Ascending aorta (tissue), 2 donors: ENCODE data around the gene GLTP. TPM values are rescaled to one million over a fixed set of nuclear protein-coding genes. Genes with fewer than 3 reads are reported as not detected.

Source experiments
- DNase-seq, 2 donors: peaks; one replicate each; pipeline ENCODE4 v3.0.0-alpha.2; 2019; ENCODE audit warnings: low spot score in 2 of 2
- H3K27ac ChIP-seq, 2 donors: fragments of 200-600 bp; sonication (generic); one replicate each; pipeline ENCODE4 v1.5.1; 2016 to 2017; ENCODE audit warnings: mild to moderate bottlenecking in 1 of 2
- H3K27me3 ChIP-seq: fragments of 200-600 bp; sonication (generic); one replicate; pipeline ENCODE4 v1.5.1; 2017
- H3K36me3 ChIP-seq, 2 donors: fragments of 200-600 bp; sonication (generic); one replicate each; pipeline ENCODE4 v1.5.1; 2016
- H3K4me1 ChIP-seq, 2 donors: fragments of 200-600 bp; sonication (generic); one replicate each; pipeline ENCODE4 v1.5.1; 2016 to 2017; ENCODE audit warnings: mild to moderate bottlenecking in 1 of 2
- H3K4me3 ChIP-seq, 2 donors: fragments of 200-600 bp; sonication (generic); one replicate each; pipeline ENCODE4 v1.5.1; 2016 to 2017; ENCODE audit warnings: mild to moderate bottlenecking in 1 of 2
- H3K9me3 ChIP-seq, 2 donors: fragments of 200-600 bp; sonication (generic); one replicate each; pipeline ENCODE4 v1.5.1; 2016
- intact Hi-C: fragments of 100-400 bp; cut with DNase I; formaldehyde crosslinking; loops from one replicate; pipeline ENCODE4 v1.15.1; 2023
- total RNA-seq: library from RNA; depleted of rRNA; stranded (reverse); fragments of >200 nt; gene quantifications from one replicate; pipeline ENCODE4 v1.1.0, GENCODE V29; 2016
- TF ChIP-seq, protein P1 (sequence below), 3 experiments: fragments of 200-600 bp in 2 of 3; fragments of 450-650 bp in 1 of 3; sonication (generic) in 2 of 3; IDR thresholded peaks; one replicate each; pipeline ENCODE4 v1.5.1; 2016 to 2019; ENCODE audit warnings: antibody characterized with exemption in 3 of 3, mild to moderate bottlenecking in 1 of 3, moderate library complexity in 1 of 3

Gene GLTP
- total RNA-seq, 1 donor from 2014 or later, result 105 TPM

DNA sequence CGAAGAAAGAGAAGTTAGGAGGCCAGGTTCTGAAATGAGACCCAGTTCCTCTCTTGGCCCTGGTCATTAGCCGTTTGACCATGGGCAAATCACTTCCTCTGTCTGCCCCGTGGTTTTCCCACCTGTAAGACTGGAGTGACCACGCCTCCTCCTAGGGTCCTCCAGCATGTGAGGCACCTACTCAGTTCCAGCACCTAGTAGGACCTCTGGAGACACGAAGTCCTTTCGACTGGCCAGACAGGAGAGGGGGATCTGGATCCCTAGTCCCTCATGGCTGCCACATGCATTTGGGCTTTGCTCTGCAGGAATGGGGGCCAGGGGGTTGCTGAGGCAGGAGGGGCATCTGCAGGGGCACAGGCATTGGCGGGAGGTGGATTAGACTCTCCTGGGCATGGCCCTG is 63.5 kb downstream of the GLTP start:
- H3K36me3 ChIP-seq, result no peaks in the 10 kb centered on the region
- no peaks in the 10 kb centered on the region for H3K4me1 ChIP-seq
- no peak overlapping the region for H3K4me3 ChIP-seq
- intact Hi-C loops, result no loop called here
- TF ChIP-seq, protein P1, sequence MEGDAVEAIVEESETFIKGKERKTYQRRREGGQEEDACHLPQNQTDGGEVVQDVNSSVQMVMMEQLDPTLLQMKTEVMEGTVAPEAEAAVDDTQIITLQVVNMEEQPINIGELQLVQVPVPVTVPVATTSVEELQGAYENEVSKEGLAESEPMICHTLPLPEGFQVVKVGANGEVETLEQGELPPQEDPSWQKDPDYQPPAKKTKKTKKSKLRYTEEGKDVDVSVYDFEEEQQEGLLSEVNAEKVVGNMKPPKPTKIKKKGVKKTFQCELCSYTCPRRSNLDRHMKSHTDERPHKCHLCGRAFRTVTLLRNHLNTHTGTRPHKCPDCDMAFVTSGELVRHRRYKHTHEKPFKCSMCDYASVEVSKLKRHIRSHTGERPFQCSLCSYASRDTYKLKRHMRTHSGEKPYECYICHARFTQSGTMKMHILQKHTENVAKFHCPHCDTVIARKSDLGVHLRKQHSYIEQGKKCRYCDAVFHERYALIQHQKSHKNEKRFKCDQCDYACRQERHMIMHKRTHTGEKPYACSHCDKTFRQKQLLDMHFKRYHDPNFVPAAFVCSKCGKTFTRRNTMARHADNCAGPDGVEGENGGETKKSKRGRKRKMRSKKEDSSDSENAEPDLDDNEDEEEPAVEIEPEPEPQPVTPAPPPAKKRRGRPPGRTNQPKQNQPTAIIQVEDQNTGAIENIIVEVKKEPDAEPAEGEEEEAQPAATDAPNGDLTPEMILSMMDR (IDR thresholded peaks at IDR 0.05), result no peak
- H3K27ac ChIP-seq, result no peak overlapping the region
- H3K9me3 ChIP-seq, result no peaks in the 10 kb centered on the region
- no peaks in the 10 kb centered on the region for H3K27me3 ChIP-seq
- no peak for DNase-seq

DNA sequence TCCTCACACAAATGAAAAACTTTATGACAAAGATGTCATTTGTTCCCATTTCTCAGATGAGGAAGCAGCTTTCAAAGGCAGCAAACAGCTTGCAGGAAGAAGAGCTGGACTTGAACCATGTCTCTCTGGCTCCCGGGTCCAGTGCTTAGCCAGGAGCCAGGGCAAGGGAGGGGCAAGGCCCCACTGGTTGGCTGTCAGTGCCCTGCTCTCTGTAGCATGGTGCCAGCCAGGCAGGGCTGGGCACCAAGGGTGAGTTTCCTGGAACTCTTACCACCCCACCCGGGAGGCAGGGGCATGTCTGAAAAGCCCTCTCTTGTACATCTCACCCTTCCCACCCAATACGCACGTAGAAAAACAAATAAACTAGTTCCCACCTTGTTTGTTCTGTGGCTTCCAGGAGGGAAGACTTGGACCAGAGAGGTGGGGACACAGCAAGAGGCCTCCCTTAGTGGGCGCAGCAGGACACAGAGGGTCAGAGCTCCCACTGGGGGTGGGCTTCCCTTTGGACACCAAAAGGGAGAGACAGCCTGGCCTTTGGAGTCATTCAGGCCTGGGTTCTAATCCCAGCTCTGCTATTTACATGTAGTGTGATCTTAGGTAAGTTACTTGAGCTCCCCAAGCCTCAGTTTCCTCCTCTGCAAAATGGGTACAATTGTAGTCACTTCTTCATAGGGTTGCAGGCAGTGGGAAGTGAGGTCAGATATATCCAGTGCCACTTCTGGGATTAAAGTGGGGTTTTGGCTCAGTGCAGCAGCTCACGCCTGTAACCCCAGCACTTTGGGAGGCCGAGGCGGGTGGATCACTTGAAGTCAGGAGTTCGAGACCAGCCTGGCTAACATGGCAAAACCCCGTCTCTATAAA is 64.4 kb downstream of the GLTP start:
- no peak for DNase-seq
- H3K27ac ChIP-seq, result no peak overlapping the region
- no peak overlapping the region for H3K4me3 ChIP-seq
- no peaks in the 10 kb centered on the region for H3K27me3 ChIP-seq
- no peaks in the 10 kb centered on the region for H3K9me3 ChIP-seq
- H3K36me3 ChIP-seq, result no peaks in the 10 kb centered on the region
- no peaks in the 10 kb centered on the region for H3K4me1 ChIP-seq
- intact Hi-C loops, result no loop called here
- TF ChIP-seq, protein P1 (IDR thresholded peaks at IDR 0.05), result no peak

DNA sequence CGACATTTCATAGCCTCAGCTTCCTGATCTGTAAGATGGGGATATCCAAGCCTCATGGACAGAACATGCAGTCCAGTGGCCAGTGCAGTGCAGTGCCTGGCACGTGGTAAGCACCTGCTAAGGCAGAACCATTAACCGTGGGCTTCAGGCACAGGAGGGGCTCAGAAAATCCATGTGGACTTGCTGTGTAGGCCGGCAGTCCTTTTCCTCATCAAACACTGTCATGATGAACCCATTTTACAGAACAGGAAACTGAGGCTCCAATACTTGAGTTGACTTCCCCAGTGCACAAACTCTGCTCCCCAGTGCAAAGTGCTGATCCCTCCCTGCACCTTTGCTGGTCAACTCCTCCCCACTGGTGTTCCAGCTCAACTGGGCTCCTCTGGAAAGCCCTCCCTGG is 65.1 kb downstream of the GLTP start:
- no peak overlapping the region for H3K4me3 ChIP-seq
- H3K27me3 ChIP-seq, result no peaks in the 10 kb centered on the region
- no peak overlapping the region for H3K27ac ChIP-seq
- H3K9me3 ChIP-seq, result no peaks in the 10 kb centered on the region
- H3K4me1 ChIP-seq, result no peaks in the 10 kb centered on the region
- H3K36me3 ChIP-seq, result no peaks in the 10 kb centered on the region
- TF ChIP-seq, protein P1 (IDR thresholded peaks at IDR 0.05), result no peak
- DNase-seq, result no peak
- intact Hi-C loops, result no loop called here

DNA sequence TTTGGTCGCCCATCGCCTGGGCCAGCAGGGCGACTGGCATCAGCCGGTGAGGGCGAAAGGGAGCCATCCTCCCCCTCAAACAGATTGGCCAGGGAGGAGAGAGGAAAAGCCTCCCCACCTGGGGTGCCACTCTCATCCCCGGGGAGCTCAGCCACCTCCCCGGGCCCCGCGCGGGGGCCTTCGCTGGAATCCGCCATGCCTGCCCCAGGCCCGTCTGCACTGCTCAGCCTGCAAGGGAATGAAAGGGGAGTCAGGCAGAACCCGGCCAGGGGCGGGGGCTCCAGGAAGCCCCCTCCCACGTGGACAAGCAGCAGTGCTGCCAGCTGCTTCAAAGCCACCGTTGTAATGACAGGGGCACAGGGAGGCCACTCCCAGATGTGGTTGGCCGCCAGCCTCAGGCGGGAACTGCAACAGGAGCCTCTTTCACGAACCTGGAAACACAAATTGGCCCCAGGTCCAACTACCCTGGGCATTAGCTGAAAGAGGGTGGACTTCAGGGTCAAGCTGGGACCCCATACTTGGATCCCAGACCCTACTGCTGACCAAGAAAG is 65.7 kb downstream of the GLTP start:
- TF ChIP-seq, protein P1 (IDR thresholded peaks at IDR 0.05), result no peak
- H3K27me3 ChIP-seq, result no peaks in the 10 kb centered on the region

GRCh38 chr12:109813810-109814416 is 66.4 kb downstream of the GLTP start:
- no peak overlapping the region for H3K4me3 ChIP-seq
- no peaks in the 10 kb centered on the region for H3K36me3 ChIP-seq
- intact Hi-C loops, result no loop called here
- no peaks in the 10 kb centered on the region for H3K4me1 ChIP-seq
- H3K27me3 ChIP-seq, result no peaks in the 10 kb centered on the region
- no peak for DNase-seq
- TF ChIP-seq, protein P1 (IDR thresholded peaks at IDR 0.05), result no peak
- no peaks in the 10 kb centered on the region for H3K9me3 ChIP-seq
- H3K27ac ChIP-seq, result no peak overlapping the region

More for the DNA sequence above, 65.7 kb downstream of the GLTP start:
- H3K4me1 ChIP-seq, result no peaks in the 10 kb centered on the region
- intact Hi-C loops, result no loop called here
- no peaks in the 10 kb centered on the region for H3K36me3 ChIP-seq
- H3K4me3 ChIP-seq, result no peak overlapping the region
- no peak overlapping the region for H3K27ac ChIP-seq
- no peaks in the 10 kb centered on the region for H3K9me3 ChIP-seq
- DNase-seq, result no peak
